Parietal lobe (tissue), 1 donor: ENCODE measurements around the gene TRIM26. TPM values are rescaled to one million over a fixed set of nuclear protein-coding genes. Genes with fewer than 3 reads are reported as not detected.

ENCODE experiments used
- total RNA-seq: library from RNA; depleted of rRNA; stranded (reverse); fragments of >200 nt; gene quantifications from one replicate; pipeline ENCODE4 v1.2.3, GENCODE V29; 2014

The TRIM26 gene
- total RNA-seq = 16.3 TPM

DNA sequence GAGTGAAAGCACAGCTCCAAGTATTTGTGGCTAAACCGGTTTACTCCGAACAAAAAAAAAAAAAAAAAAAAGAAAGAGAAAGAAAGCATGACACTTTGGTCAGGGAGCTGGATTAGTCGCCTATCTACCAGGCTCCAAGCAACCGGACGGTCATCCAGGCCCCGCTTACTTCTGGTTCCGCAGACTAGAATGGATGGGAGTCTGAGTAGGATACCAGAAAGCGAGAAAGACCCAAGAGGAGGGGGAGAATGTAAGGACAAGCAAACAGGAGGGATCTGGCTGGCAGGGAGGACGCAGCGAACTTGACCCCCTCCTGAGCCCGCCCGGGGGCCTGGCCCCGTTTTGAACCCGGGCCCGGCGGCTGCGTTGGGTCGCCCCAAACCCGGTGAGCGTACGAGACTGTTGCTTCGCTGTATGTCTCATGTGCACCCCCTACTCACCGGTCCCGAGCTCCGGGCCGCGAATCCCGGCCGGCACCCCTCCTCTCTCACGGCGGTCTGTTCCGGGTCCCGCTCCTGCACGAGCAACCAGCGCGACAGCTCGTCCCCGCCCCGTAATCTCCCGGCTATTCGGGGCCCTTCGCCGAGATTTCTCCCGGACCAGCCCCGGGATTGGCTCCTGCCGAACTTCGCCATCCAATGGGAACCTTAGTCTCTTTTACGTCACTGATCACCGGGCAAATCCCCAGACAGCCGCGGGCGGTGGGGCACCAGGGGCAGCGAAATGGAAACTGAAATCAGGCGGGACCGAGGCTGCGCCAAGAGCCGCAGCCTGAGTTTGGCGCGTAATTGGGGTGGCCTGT, at the start of gene TRIM26:
TRIM26 (minus strand) TSS at position 542 of the 802 bp plus-strand sequence. CDS start 14,303 bp downstream, outside the sequence.

GRCh38 chr6:30163090-30163917, 49.9 kb downstream of the TRIM26 start, which contains the start of gene TRIM15:
Gene TRIM15 (plus strand): TSS chr6:30163546. CDS start chr6:30163685, 139 bp downstream.

DNA sequence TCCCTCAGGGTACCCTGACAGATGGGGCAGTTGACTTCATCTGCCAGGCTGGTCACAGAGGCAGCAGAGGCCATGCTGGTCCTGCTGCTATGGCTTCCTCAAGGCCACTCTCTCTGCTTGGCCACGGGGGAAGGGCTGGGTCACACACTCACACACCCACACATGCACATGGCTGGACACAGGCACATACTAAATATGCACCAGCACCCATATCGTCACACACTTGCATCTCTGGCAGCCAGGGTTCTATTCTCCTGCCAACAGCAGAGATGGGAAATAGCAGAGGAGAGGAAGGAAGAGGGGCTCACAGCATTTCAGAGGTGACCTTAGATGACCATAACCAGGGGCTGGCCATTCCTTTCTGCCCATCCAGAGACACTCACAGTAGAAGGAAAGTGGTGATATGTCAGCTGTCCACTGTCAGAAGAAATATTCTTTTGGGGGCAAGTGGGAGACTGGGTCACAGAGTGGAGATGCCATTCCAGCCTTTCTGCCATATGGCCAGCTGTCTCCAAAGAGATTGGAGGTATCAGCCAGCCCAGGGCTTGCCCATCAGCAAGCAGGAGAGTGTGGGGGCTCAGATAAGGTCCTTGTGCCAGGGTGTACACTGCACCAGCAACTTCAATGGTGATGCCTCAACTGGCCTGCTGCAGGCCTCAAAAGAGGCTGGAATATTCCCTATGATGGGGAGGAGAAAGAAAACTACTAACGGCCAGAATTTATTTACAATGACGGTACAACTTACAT, 52.2 kb downstream of the TRIM26 start, which contains the start of gene TRIM10:
TRIM10 (minus strand) TSS at position 427 of the 747 bp plus-strand sequence; CDS start at position 74, 353 bp downstream.

DNA sequence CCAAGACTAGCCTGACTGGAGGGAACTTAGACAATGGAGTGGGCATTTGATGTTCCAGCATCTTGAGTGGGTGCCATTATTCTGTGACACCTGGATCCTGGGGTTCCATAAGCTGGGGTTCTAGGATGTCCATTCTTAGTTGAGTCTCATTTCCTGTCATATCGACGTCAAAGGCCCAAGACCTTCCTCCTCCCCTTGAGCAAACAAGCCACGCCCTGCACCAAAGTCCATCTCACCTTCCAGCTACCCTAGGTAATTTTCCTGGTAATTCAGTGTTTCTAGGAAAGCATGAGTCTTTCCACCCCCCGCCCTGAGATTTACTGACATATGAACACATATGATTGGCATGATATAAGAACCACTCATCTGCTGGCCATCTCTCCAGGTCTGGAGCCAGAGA, 77.4 kb downstream of the TRIM26 start, which contains the start of gene TRIM40:
TRIM40 (plus strand) TSS at position 384 of the 400 bp plus-strand sequence. CDS start 897 bp downstream, outside the sequence.

Other genes with a start within 250 kb of the TRIM26 start
- gene POLR1H, start 152.1 kb downstream of the TRIM26 start, total RNA-seq = 13.5 TPM
- gene PPP1R11, start 146.2 kb downstream of the TRIM26 start, total RNA-seq = 25.4 TPM
- not detected for gene RNF39, start 137.6 kb downstream of the TRIM26 start, total RNA-seq
- gene TRIM31, start 100.3 kb downstream of the TRIM26 start, total RNA-seq = not detected
- not detected for gene TRIM40, start 77.3 kb downstream of the TRIM26 start, total RNA-seq
- 0.31 TPM for gene TRIM10, start 52.2 kb downstream of the TRIM26 start, total RNA-seq
- gene TRIM15, start 49.9 kb downstream of the TRIM26 start, total RNA-seq = not detected
- gene TRIM39, start 113.5 kb upstream of the TRIM26 start, total RNA-seq = 10.6 TPM
- 28.8 TPM for gene RPP21, start 131.8 kb upstream of the TRIM26 start, total RNA-seq